PC-9 (cell line): Measurements from ENCODE around the gene MYMX. TPM values are rescaled to one million over a fixed set of nuclear protein-coding genes. Genes with fewer than 3 reads are reported as not detected.

Experiments used
- BruUV-seq: library from RNA; stranded (reverse); fragments of 400-500 nt; replicated peaks from 2 replicates; lab custom pipeline; 2021; lab: Mats Ljungman, UMichigan
- CTCF ChIA-PET: fragments of 300-600 bp; sonication (Branson Sonifier 250); formaldehyde crosslinking; loops from one replicate; lab custom pipeline; 2022; ENCODE audit warnings: antibody characterized with exemption; lab: Charles Lee
- POLR2A ChIA-PET: fragments of 300-600 bp; sonication (Branson Sonifier 250); formaldehyde crosslinking; loops from one replicate; lab custom pipeline; 2022; ENCODE audit warnings: antibody characterized with exemption; ENCODE audit not compliant: unreplicated experiment; lab: Charles Lee
- DNase-seq, 2 experiments: peaks; one replicate each; pipeline versions ENCODE4 v3.0.0 to v3.0.0-alpha.2; 2015 to 2022; ENCODE audit warnings: mixed read lengths in 1 of 2
- H2AFZ ChIP-seq: fragments of 200-600 bp; sonication (generic); 2 replicates; pipeline ENCODE4 v1.8.1; 2017; ENCODE audit warnings: antibody characterized with exemption
- H3F3A ChIP-seq: fragments of 200-600 bp; sonication (generic); 2 replicates; pipeline ENCODE4 v1.8.1; 2017; ENCODE audit warnings: antibody characterized with exemption, mild to moderate bottlenecking, low read depth; ENCODE audit not compliant: insufficient read depth
- H3K27ac ChIP-seq: fragments of 200-600 bp; sonication (generic); 2 replicates; pipeline ENCODE4 v1.6.1; 2016; ENCODE audit warnings: mixed run types
- H3K27me3 ChIP-seq: fragments of 200-600 bp; sonication (generic); 2 replicates; pipeline ENCODE4 v1.6.1; 2016; ENCODE audit warnings: low read depth, mixed run types; ENCODE audit not compliant: insufficient read depth
- H3K36me3 ChIP-seq: fragments of 200-600 bp; sonication (generic); 2 replicates; pipeline ENCODE4 v1.6.1; 2016; ENCODE audit warnings: low read depth, mixed run types
- H3K4me1 ChIP-seq: fragments of 200-600 bp; sonication (generic); replicated peaks from 2 replicates; pipeline ENCODE4 v1.6.1; 2016; ENCODE audit warnings: mixed run types; ENCODE audit not compliant: insufficient read depth
- H3K4me2 ChIP-seq: fragments of 200-600 bp; sonication (generic); 2 replicates; pipeline ENCODE4 v1.6.1; 2017; ENCODE audit warnings: mixed run types
- H3K4me3 ChIP-seq: fragments of 200-600 bp; sonication (generic); 2 replicates; pipeline ENCODE4 v1.6.1; 2016; ENCODE audit warnings: mixed run types
- H3K79me2 ChIP-seq: fragments of 200-600 bp; sonication (generic); 2 replicates; pipeline ENCODE4 v1.6.1; 2017; ENCODE audit warnings: low read depth, mixed run types
- H3K9me2 ChIP-seq: fragments of 200-600 bp; sonication (generic); 2 replicates; pipeline ENCODE4 v1.8.1; 2017; ENCODE audit warnings: mild to moderate bottlenecking; ENCODE audit not compliant: insufficient read depth
- H3K9me3 ChIP-seq: fragments of 200-600 bp; sonication (generic); 2 replicates; pipeline ENCODE4 v1.8.1; 2016; ENCODE audit warnings: low read depth; ENCODE audit not compliant: insufficient read depth
- H4K20me1 ChIP-seq: fragments of 200-600 bp; sonication (generic); 2 replicates; pipeline ENCODE4 v1.8.1; 2017; ENCODE audit not compliant: insufficient read depth
- CTCF ChIP-seq: fragments of 200-600 bp; sonication (generic); conservative IDR thresholded peaks from 2 replicates; pipeline ENCODE4 v1.6.1; 2017; ENCODE audit warnings: mixed run types, antibody characterized with exemption, mild to moderate bottlenecking, moderate library complexity
- EZH2 ChIP-seq: fragments of 200-600 bp; sonication (generic); IDR thresholded peaks from 2 replicates; pipeline ENCODE4 v1.8.0; 2017; ENCODE audit warnings: antibody characterized with exemption, low read depth
- intact Hi-C: fragments of 100-400 bp; cut with micrococcal nuclease; formaldehyde crosslinking; loops from one replicate; pipeline ENCODE4 v1.10.0; 2022; ENCODE audit not compliant: unreplicated experiment
- total RNA-seq: library from RNA; stranded (reverse); gene quantifications from 2 replicates; pipeline ENCODE4 v1.2.3, GENCODE V29; 2021

MYMX gene
- total RNA-seq, 1 experiment from 2014 or later, result not detected

- Histone ChIP-seq H4K20me1 (no peaks in the 10 kb centered on the region; the same call in 1 of the 2 replicates), H3K9me2 (no peaks in the 10 kb centered on the region), H3K27ac (no peak overlapping the region), H3K4me1 (peaks cover 21% of the 10 kb centered on the region), H3K27me3 (no peaks in the 10 kb centered on the region; the same call in 1 of the 2 replicates), H3F3A (peaks cover 11% of the 10 kb centered on the region; the same call in 1 of the 2 replicates), H3K9me3 (no peaks in the 10 kb centered on the region), H2AFZ (peak overlapping the region; percentile 91), H3K4me2 (peak overlapping the region; percentile 100), H3K36me3 (no peaks in the 10 kb centered on the region), H3K79me2 (peaks cover 26% of the 10 kb centered on the region), H3K4me3 (peak overlapping the region; percentile 89)
- intact Hi-C loops, result loop anchor here (1.0 to 5.0 kb wide), 3 partner anchors 123 to 193 kb away; partner anchors contain the start of gene CDC5L
- no TSS peak for BruUV-seq
- ChIA-PET CTCF (interaction anchor here (0.7 kb wide), 1 partner anchor 1382 kb away, joined by 3 read pairs; no protein-coding TSS in a partner anchor), POLR2A (interaction anchor here (0.6 to 0.9 kb wide), 4 partner anchors 9 to 48 kb away, joined by 3 to 11 read pairs (median 4); no protein-coding TSS in a partner anchor)
- TF ChIP-seq CTCF, result no peak
- no peak for TF ChIP-seq EZH2
- DNase-seq, result no peak
These were observed 47.7 kb downstream of the MYMX start for GRCh38 chr6:44264154-44265006.

- Histone ChIP-seq H2AFZ (peak within 1 kb of the TSS; percentile 91), H3K4me3 (peak within 1 kb of the TSS; percentile 89), H4K20me1 (no peaks in the 10 kb centered on the region; the same call in 1 of the 2 replicates), H3K36me3 (no peaks in the 10 kb centered on the region), H3K4me1 (peaks cover 21% of the 10 kb centered on the region), H3K9me2 (no peaks in the 10 kb centered on the region), H3K79me2 (peaks cover 26% of the 10 kb centered on the region), H3F3A (peaks cover 18% of the 10 kb centered on the region; the same call in 1 of the 2 replicates), H3K27me3 (no peaks in the 10 kb centered on the region; the same call in 1 of the 2 replicates), H3K9me3 (no peaks in the 10 kb centered on the region), H3K27ac (no peak within 1 kb of the TSS), H3K4me2 (peak within 1 kb of the TSS; percentile 100)
- CTCF ChIA-PET, result interaction anchor here (0.7 kb wide), 1 partner anchor 1383 kb away, joined by 3 read pairs; no protein-coding TSS in a partner anchor
- intact Hi-C loops, result loop anchor here (1.0 to 5.0 kb wide), 3 partner anchors 122 to 192 kb away; partner anchors contain the start of gene CDC5L
- TSS peak; percentile 61 for BruUV-seq
- peak; percentile 63 to 90 for DNase-seq
- TF ChIP-seq EZH2 (no peak), CTCF (peak; percentile 39; the same call in 1 of the 2 replicates)
- POLR2A ChIA-PET, result interaction anchor here (0.6 to 0.9 kb wide), 3 partner anchors 10 to 36 kb away, joined by 3 to 11 read pairs (median 4); no protein-coding TSS in a partner anchor
These were observed 48.4 kb downstream of the MYMX start, which contains the start of gene NFKBIE for GRCh38 chr6:44265007-44265721. Gene NFKBIE (minus strand): TSS chr6:44265551. CDS start chr6:44265346, 205 bp downstream.
